Keratinocyte (primary cell): ENCODE measurements around the gene ITGB6. TPM values are rescaled to one million over a fixed set of nuclear protein-coding genes. Genes with fewer than 3 reads are reported as not detected.

ENCODE experiments used
- DNase-seq: peaks from one replicate; pipeline ENCODE4 v3.0.0-alpha.2; 2011; ENCODE audit warnings: low read depth, missing footprints, low spot score
- FAIRE-seq: peaks from 2 replicates; lab custom pipeline; 2011; peaks lifted over from hg19 to GRCh38; lab: Jason Lieb, UNC
- H2AFZ ChIP-seq: 2 replicates; pipeline ENCODE4 v1.6.0; 2012; ENCODE audit warnings: low read length, control low read depth, inconsistent platforms; ENCODE audit not compliant: control insufficient read depth
- H3K27ac ChIP-seq: 2 replicates; pipeline ENCODE4 v1.5.1; 2011; ENCODE audit warnings: low read length; ENCODE audit not compliant: control insufficient read depth, insufficient read depth
- H3K27me3 ChIP-seq: 3 replicates; pipeline ENCODE4 v1.6.0; 2011; ENCODE audit warnings: low read length; ENCODE audit not compliant: control insufficient read depth, insufficient read depth; ENCODE audit errors: extremely low read depth
- H3K36me3 ChIP-seq, 2 experiments: 2 replicates in 1 of 2; 3 replicates in 1 of 2; pipeline ENCODE4 v1.5.1; 2011; ENCODE audit warnings: low read length in 2 of 2, mild to moderate bottlenecking in 1 of 2; ENCODE audit not compliant: control insufficient read depth in 2 of 2, insufficient read depth in 2 of 2; ENCODE audit errors: extremely low read depth in 1 of 2
- H3K4me1 ChIP-seq: 3 replicates; pipeline ENCODE4 v1.5.1; 2011; ENCODE audit warnings: low read length; ENCODE audit not compliant: control insufficient read depth, insufficient read depth; ENCODE audit errors: extremely low read depth
- H3K4me2 ChIP-seq: 3 replicates; pipeline ENCODE4 v1.6.0; 2011; ENCODE audit warnings: low read depth, low read length; ENCODE audit not compliant: control insufficient read depth, insufficient read depth; ENCODE audit errors: extremely low read depth
- H3K4me3 ChIP-seq, 3 experiments: fragments of 200-600 bp in 1 of 3; sonication (generic) in 1 of 3; 2 replicates in 2 of 3; 3 replicates in 1 of 3; pipeline ENCODE4 v1.5.1; 2011 to 2016; ENCODE audit warnings: low read length in 3 of 3, mild to moderate bottlenecking in 3 of 3, control low read depth in 2 of 3, inconsistent platforms in 1 of 3, low read depth in 1 of 3, mixed read lengths in 1 of 3, mixed run types in 1 of 3, moderate library complexity in 1 of 3; ENCODE audit not compliant: control insufficient read depth in 2 of 3, insufficient read depth in 2 of 3; ENCODE audit errors: extremely low read depth in 1 of 3
- H3K79me2 ChIP-seq: 2 replicates; pipeline ENCODE4 v1.6.0; 2012; ENCODE audit warnings: low read length; ENCODE audit not compliant: control insufficient read depth, insufficient read depth
- H3K9ac ChIP-seq: 3 replicates; pipeline ENCODE4 v1.6.0; 2011; ENCODE audit warnings: low read length; ENCODE audit not compliant: control insufficient read depth, insufficient read depth; ENCODE audit errors: extremely low read depth
- H3K9me1 ChIP-seq: 3 replicates; pipeline ENCODE4 v1.6.0; 2011; ENCODE audit warnings: low read length; ENCODE audit not compliant: control insufficient read depth, insufficient read depth; ENCODE audit errors: extremely low read depth
- H3K9me3 ChIP-seq: 2 replicates; pipeline ENCODE4 v1.5.1; 2012; ENCODE audit warnings: low read depth, low read length; ENCODE audit not compliant: control insufficient read depth
- H4K20me1 ChIP-seq: 3 replicates; pipeline ENCODE4 v1.6.0; 2011; ENCODE audit warnings: low read length; ENCODE audit not compliant: control insufficient read depth, insufficient read depth; ENCODE audit errors: extremely low read depth
- CTCF ChIP-seq, 3 experiments: IDR thresholded peaks in 1 of 3; conservative IDR thresholded peaks in 1 of 3; optimal IDR thresholded peaks in 1 of 3; 2 replicates in 2 of 3; 3 replicates in 1 of 3; pipeline versions ENCODE3 to v1.5.1; 2011; ENCODE audit warnings: low read length in 3 of 3, mild to moderate bottlenecking in 3 of 3, moderate library complexity in 2 of 3, control low read depth in 1 of 3, inconsistent platforms in 1 of 3; ENCODE audit not compliant: insufficient read depth in 2 of 3; ENCODE audit errors: extremely low read depth in 1 of 3
- EZH2 ChIP-seq: IDR thresholded peaks from one replicate; pipeline ENCODE4 v1.6.1; 2012; ENCODE audit warnings: inconsistent platforms, mild to moderate bottlenecking, low read length, moderate library complexity
- dilution Hi-C: fragments of 300-500 bp; cut with MboI; formaldehyde crosslinking; loops from one replicate; pipeline ENCODE4 v1.7.0; 2020; ENCODE audit warnings: low sequenced_read_pairs; ENCODE audit not compliant: extremely low pct_ligation_motif_present
- polyA plus RNA-seq, 5 experiments: library from polyadenylated mRNA; depleted of rRNA in 3 of 5; stranded (reverse) in 3 of 5; stranded (forward) in 1 of 5; unstranded in 1 of 5; fragments of >200 nt; gene quantifications; 1 replicate in 1 of 5; 2 replicates in 3 of 5; 3 replicates in 1 of 5; pipeline versions ENCODE4 v1.2.1 to v1.2.3, GENCODE V29; 2011 to 2012; ENCODE audit warnings: missing spikeins in 2 of 5, low read depth in 1 of 5, low replicate concordance in 1 of 5

The ITGB6 gene
- polyA plus RNA-seq, 1 donor (not counting 4 experiments of a cell fraction or from before 2014, with no cell fraction given): 183 TPM

GRCh38 chr2:160232905-160233475 lies 32.9 kb upstream of the ITGB6 start:
- Histone ChIP-seq H3K27ac (no peak overlapping the region), H2AFZ (no peak overlapping the region), H3K79me2 (no peaks in the 10 kb centered on the region), H3K4me1 (peaks cover 31% of the 10 kb centered on the region), H3K9me3 (no peaks in the 10 kb centered on the region), H3K9me1 (no peaks in the 10 kb centered on the region), H3K4me3 (no peak overlapping the region), H3K4me2 (no peak overlapping the region), H3K9ac (no peak overlapping the region), H3K36me3 (no peaks in the 10 kb centered on the region), H3K27me3 (no peaks in the 10 kb centered on the region), H4K20me1 (no peaks in the 10 kb centered on the region)
- TF ChIP-seq EZH2 (no peak), CTCF (optimal IDR thresholded peaks at IDR 0.05 in 1 of 3, IDR thresholded peaks at IDR 0.05 in 1 of 3, conservative IDR thresholded peaks at IDR 0.05 in 1 of 3; ENCODE audit: extremely low read depth in 1 of 3, insufficient read depth in 2 of 3, low read length in 3 of 3) (no peak)
- no peak for DNase-seq
- dilution Hi-C loops: no loop called here
- FAIRE-seq: no peak

- peak; percentile 79 for FAIRE-seq
These were observed 29.5 kb upstream of the ITGB6 start for GRCh38 chr2:160229591-160229990.

More at GRCh38 chr2:160229591-160229990, 29.5 kb upstream of the ITGB6 start:
- H3K79me2 ChIP-seq: no peaks in the 10 kb centered on the region
- H4K20me1 ChIP-seq: no peaks in the 10 kb centered on the region
- no peaks in the 10 kb centered on the region for H3K9me3 ChIP-seq
- H3K4me3 ChIP-seq: peak overlapping the region in 2 of 3 experiments; percentile 9 to 15
- no peak for TF ChIP-seq CTCF (optimal IDR thresholded peaks at IDR 0.05 in 1 of 3, IDR thresholded peaks at IDR 0.05 in 1 of 3, conservative IDR thresholded peaks at IDR 0.05 in 1 of 3; ENCODE audit: extremely low read depth in 1 of 3, insufficient read depth in 2 of 3, low read length in 3 of 3)
- no peak for TF ChIP-seq EZH2
- H3K9me1 ChIP-seq: no peaks in the 10 kb centered on the region
- peak overlapping the region; percentile 74 for H3K9ac ChIP-seq
- no peaks in the 10 kb centered on the region for H3K36me3 ChIP-seq
- H3K27me3 ChIP-seq: no peaks in the 10 kb centered on the region
- H3K4me2 ChIP-seq: peak overlapping the region; percentile 61
- dilution Hi-C loops: no loop called here
- no peak overlapping the region for H2AFZ ChIP-seq
- peak overlapping the region; percentile 95 for H3K27ac ChIP-seq
- H3K4me1 ChIP-seq: peaks cover 59% of the 10 kb centered on the region
- DNase-seq: no peak
